HG02623 (cell line): ENCODE results near the gene ARHGEF6.
"Not testable (repeated sequence)": the region's sequence is repeated elsewhere in the genome, so short reads cannot be mapped to it uniquely, and the experiment has no call there.

Experiments
- ATAC-seq: cut with Tn5 transposase; IDR thresholded peaks from one replicate; pipeline ENCODE4 v1.9.1; 2021; ENCODE audit warnings: moderate library complexity; ENCODE audit not compliant: unreplicated experiment

Gene ARHGEF6

GRCh38 chrX:136783159-136783558 lies 2.4 kb upstream of the ARHGEF6 start:
- no peak for ATAC-seq

- ATAC-seq: no peak
Measured at GRCh38 chrX:136781180-136781797, 557 bp upstream of the ARHGEF6 start.

GRCh38 chrX:136780241-136780640 lies 491 bp downstream of the ARHGEF6 start:
- ATAC-seq: no peak

- no peak for ATAC-seq
Measured at GRCh38 chrX:136779346-136779781, 1.4 kb downstream of the ARHGEF6 start.

DNA sequence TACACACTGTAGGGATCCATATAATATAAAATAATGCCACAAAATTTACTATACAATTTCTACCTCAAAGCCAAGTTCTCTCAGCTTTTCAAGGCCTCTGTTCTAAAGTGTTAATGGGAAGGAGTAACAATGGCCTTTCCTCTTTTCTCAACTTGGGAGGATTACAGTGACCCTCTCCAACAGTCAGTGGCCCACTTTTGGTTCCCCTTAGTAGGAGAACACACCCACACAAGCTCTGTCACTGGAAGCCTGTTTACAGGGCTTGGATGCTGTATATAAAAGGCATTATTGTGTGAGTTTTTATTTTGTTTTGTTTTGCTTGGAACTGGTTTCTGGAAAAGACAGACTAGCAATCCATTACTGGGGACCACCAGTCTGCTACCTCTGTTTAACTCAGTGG lies 1.8 kb downstream of the ARHGEF6 start:
- ATAC-seq: no peak

GRCh38 chrX:136778020-136778419 lies 2.7 kb downstream of the ARHGEF6 start:
- ATAC-seq: no peak

GRCh38 chrX:136773648-136774047 lies 7.1 kb downstream of the ARHGEF6 start:
- ATAC-seq: no peak

- ATAC-seq: not testable (repeated sequence)
Measured at GRCh38 chrX:136771869-136772268, 8.9 kb downstream of the ARHGEF6 start.

GRCh38 chrX:136768469-136769084 lies 12.2 kb downstream of the ARHGEF6 start:
- ATAC-seq: no peak

- ATAC-seq: peak; percentile 73
Measured at GRCh38 chrX:136767104-136767941, 13.4 kb downstream of the ARHGEF6 start.

DNA sequence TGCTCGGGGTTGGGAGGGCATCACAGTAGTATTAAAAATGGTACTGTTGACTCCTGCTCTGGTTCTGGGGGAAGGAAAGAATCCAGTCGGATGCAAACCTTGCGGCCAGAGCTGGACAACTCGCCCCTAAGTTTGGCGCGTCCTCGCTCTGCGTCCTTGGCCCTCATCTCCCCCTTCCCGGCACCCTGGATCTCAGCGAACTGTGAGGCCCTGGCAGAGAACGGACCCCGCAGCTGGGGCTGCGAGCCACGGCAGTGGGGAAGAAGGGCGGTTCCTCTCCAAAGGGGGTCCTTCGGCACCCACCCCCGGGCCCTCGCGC lies 14.0 kb downstream of the ARHGEF6 start:
- no peak for ATAC-seq

- no peak for ATAC-seq
Measured at GRCh38 chrX:136765821-136766356, 14.8 kb downstream of the ARHGEF6 start.

DNA sequence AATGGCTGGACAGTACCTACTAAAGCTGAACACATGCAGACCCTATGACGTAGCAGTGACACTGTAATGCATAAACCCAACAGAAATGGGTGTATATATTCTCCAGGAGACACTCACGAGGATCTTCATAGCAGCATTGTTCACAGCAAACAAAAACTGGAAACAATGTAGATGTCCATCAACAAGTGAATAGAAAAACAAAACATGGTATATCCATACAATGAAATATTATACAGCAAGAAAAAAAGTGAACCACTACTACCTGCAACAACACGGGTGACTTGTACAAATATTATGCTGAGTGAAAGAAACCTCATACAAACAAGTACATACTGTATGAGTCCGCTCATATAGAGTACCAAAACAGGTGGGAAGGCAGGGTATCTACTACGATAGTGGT lies 16.5 kb downstream of the ARHGEF6 start:
- no peak for ATAC-seq

- ATAC-seq: no peak
Measured at GRCh38 chrX:136762820-136763452, 17.8 kb downstream of the ARHGEF6 start.

DNA sequence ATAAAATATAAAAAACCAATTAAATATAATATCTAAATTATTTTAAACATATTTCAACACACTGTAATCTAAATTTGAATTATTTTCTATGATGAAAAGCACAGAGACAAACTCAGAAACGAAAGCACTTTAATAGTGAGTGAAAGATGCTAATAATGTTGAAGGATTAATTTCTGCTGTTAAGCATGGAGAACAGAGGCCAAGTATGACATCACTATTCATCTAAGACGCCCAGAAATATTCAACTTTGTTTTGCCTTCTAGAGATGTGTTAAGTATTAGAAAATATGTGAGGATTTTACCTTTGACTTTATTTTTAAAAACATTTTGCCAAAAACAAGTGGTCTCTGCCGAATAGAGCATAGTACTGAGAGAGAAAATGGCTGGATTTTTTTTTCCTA lies 19.3 kb downstream of the ARHGEF6 start:
- no peak for ATAC-seq

- ATAC-seq: peak; percentile 58
Measured at GRCh38 chrX:136759968-136760367, 20.8 kb downstream of the ARHGEF6 start.

DNA sequence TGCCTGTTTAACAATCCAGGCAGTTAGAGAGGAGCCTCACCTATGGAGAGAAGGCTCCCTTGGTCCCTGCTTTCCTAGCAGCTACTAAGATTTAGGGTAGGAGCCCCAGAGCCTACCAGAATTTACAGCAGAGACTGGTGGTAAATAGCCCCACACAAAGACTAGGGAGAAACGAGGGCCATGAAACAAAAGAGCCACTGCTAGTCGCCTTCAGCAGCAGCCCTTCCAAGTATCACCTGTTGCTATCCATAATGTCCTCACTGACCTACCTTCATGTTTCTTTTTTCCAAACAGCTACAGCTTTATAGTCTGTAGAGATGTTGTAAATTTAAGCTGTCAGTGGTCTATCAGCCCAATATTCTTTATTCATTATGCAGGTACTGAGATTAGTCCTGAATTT lies 25.3 kb downstream of the ARHGEF6 start:
- no peak for ATAC-seq

GRCh38 chrX:136754651-136755050 lies 26.1 kb downstream of the ARHGEF6 start:
- ATAC-seq: no peak

- no peak for ATAC-seq
Measured at GRCh38 chrX:136752796-136753195, 27.9 kb downstream of the ARHGEF6 start.

DNA sequence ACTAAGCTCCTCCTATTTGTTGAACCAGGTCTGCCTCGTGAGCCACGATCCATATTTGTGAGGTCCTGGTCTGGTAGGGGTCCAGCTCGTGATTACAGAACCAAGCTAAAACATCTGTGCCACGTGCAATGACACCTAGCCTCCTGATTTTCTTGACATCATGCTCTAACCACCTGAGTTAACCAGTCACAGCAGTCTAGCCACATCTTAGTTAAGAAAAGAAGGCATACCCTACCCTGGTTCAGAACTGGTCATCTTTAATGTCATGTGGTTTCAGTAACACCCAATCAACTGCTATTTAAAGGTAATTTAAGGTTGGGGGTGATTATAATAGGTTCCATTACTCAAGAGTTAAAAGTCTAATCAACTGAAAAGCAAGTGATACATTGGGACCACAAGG lies 28.4 kb downstream of the ARHGEF6 start:
- ATAC-seq: no peak

DNA sequence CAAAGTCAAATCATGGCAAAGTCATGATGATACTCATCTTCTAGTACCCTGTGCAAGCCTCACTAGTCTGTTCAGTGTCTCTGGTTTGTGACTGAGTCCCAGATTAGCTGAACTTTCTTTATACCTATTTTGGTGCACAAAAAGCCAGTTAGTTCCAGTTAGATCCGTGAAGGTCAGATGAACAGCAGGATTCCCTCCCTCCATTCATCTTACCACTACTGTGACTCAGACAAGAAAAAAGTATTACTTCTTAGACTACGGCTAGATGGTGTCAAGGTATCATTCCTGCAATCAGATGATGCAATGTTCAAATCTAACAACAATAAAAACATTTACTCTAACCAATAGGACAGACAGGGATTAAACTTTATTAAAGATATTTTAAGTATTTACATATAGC lies 30.4 kb downstream of the ARHGEF6 start:
- no peak for ATAC-seq
